ENCODE results near the gene CSNK1G1. TPM values are rescaled to one million over a fixed set of nuclear protein-coding genes. Genes with fewer than 3 reads are reported as not detected.

Gene CSNK1G1
- polyA plus RNA-seq, 2 of the 4 experiments (the other 2 are of a cell fraction) = 11.0 to 36.3 TPM

- TF ChIP-seq NR3C1 (IDR thresholded peaks at IDR 0.05) (no peak), RNF2 (IDR thresholded peaks at IDR 0.05; ENCODE audit: borderline replicate concordance, low read depth) (no peak), RAD21 (conservative IDR thresholded peaks at IDR 0.05 in 1 of 2, IDR thresholded peaks at IDR 0.05 in 1 of 2) (no peak), MYC (IDR thresholded peaks at IDR 0.05; ENCODE audit: borderline replicate concordance, low read length) (no peak), PBX3 (IDR thresholded peaks at IDR 0.05) (no peak)
These were observed 119.6 kb downstream of the CSNK1G1 start (continued) for GRCh38 chr15:64236156-64236894.

- Histone ChIP-seq H3K9me3 (no peaks in the 10 kb centered on the region), H3K4me2 (no peak overlapping the region), H3K27ac (no peak overlapping the region), H3K4me1 (peaks cover 28% of the 10 kb centered on the region), H3K4me3 (no peak overlapping the region)
- FAIRE-seq (peak; percentile 73), ATAC-seq (no peak), DNase-seq (ENCODE audit: low read depth in 1 of 2, low spot score in 1 of 2) (no peak)
- POLR2A ChIA-PET = no interaction called here
- 88% methylated on average over 4 of the region's 4 CpGs for WGBS (ENCODE audit: missing lambda C conversion rate)
- CTCF ChIA-PET = interaction anchor here (0.5 to 2.5 kb wide), 2 partner anchors 17 to 25 kb away, joined by 3 to 11 read pairs; no protein-coding TSS in a partner anchor
- TF ChIP-seq CEBPB (IDR thresholded peaks at IDR 0.05) (peak in 1 of 2 experiments; percentile 53; a peak in 2 of 4 replicates), USF2 (IDR thresholded peaks at IDR 0.05) (no peak), HMGXB4 (CRISPR knock-in tag; IDR thresholded peaks at IDR 0.05; ENCODE audit: borderline replicate concordance) (no peak)
These were observed 120.4 kb downstream of the CSNK1G1 start for GRCh38 chr15:64235552-64235951.

GRCh38 chr15:64233299-64233698 is 122.7 kb downstream of the CSNK1G1 start:
- 87% methylated on average over 4 of the region's 4 CpGs for WGBS (ENCODE audit: missing lambda C conversion rate)
- POLR2A ChIA-PET = no interaction called here
- Histone ChIP-seq H3K4me2 (peak overlapping the region; percentile 67), H3K9me3 (no peaks in the 10 kb centered on the region), H3K4me3 (no peak overlapping the region), H3K27ac (peak overlapping the region in 1 of 2 experiments; percentile 68; a peak in 1 of 6 replicates), H3K4me1 (peaks cover 37% of the 10 kb centered on the region)
- TF ChIP-seq KDM1A (IDR thresholded peaks at IDR 0.05; ENCODE audit: low read depth) (no peak), CBX8 (IDR thresholded peaks at IDR 0.05) (no peak), CBX2 (IDR thresholded peaks at IDR 0.05; ENCODE audit: borderline replicate concordance, low read depth) (no peak), EHMT2 (IDR thresholded peaks at IDR 0.05; ENCODE audit: low read depth) (no peak), HOXB13 (CRISPR knock-in tag; IDR thresholded peaks at IDR 0.05; ENCODE audit: low read depth) (no peak)
- no peak for FAIRE-seq
- no peak for ATAC-seq
- no peak for DNase-seq (ENCODE audit: low read depth in 1 of 2, low spot score in 1 of 2)
- CTCF ChIA-PET = interaction anchor here (1.0 to 2.5 kb wide), 3 partner anchors 13 to 101 kb away, joined by 3 to 11 read pairs (median 5); no protein-coding TSS in a partner anchor

- Histone ChIP-seq H3K4me2 (peak overlapping the region; percentile 67), H3K4me1 (peaks cover 37% of the 10 kb centered on the region), H3K27ac (peak overlapping the region; percentile 29 to 68; a peak in 5 of 6 replicates), H3K9me3 (no peaks in the 10 kb centered on the region), H3K4me3 (no peak overlapping the region)
- DNase-seq (ENCODE audit: low read depth in 1 of 2, low spot score in 1 of 2) (peak; percentile 46 to 72), FAIRE-seq (peak; percentile 95), ATAC-seq (peak; percentile 93 to 97)
- WGBS (ENCODE audit: missing lambda C conversion rate) = 3% methylated on average over 1 of the region's 1 CpG
- ChIA-PET CTCF (interaction anchor here (1.0 to 1.8 kb wide), 4 partner anchors 14 to 578 kb away, joined by 3 to 5 read pairs (median 3); no protein-coding TSS in a partner anchor), POLR2A (no interaction called here)
- TF ChIP-seq POLR2AphosphoS2 (conservative IDR thresholded peaks at IDR 0.05; ENCODE audit: low read length) = no peak
- no peak for TF ChIP-seq PHF8 (IDR thresholded peaks at IDR 0.05; ENCODE audit: borderline replicate concordance, low read depth)
- no peak for TF ChIP-seq FOSL2 (IDR thresholded peaks at IDR 0.05)
- peak; percentile 89 for TF ChIP-seq FOSL2 (CRISPR knock-in tag; IDR thresholded peaks at IDR 0.05)
- peak; percentile 6 for TF ChIP-seq MAFK (IDR thresholded peaks at IDR 0.05; ENCODE audit: partially characterized antibody)
- no peak for TF ChIP-seq RARB (CRISPR knock-in tag; IDR thresholded peaks at IDR 0.05)
These were observed 123.6 kb downstream of the CSNK1G1 start for GRCh38 chr15:64232400-64232799.

All from A549 (cell line).